ENCODE measurements around the gene DHODH. TPM values are rescaled to one million over a fixed set of nuclear protein-coding genes. Genes with fewer than 3 reads are reported as not detected.

Gene DHODH
- total and polyA plus RNA-seq, 2 experiments from 2014 or later, result 10.7 to 15.1 TPM

GRCh38 chr16:72013389-72013788 lies 4.8 kb downstream of the DHODH start:
- Histone ChIP-seq H3K27ac (ENCODE audit: low read depth) (no peak overlapping the region), H3K4me2 (no peak overlapping the region), H3K4me1 (ENCODE audit: insufficient read depth) (no peaks in the 10 kb centered on the region), H3K9me2 (ENCODE audit: insufficient read depth) (no peaks in the 10 kb centered on the region), H3K79me2 (replicated peaks; ENCODE audit: insufficient read depth) (peaks cover 13% of the 10 kb centered on the region), H3K36me3 (ENCODE audit: insufficient read depth) (peaks cover 4% of the 10 kb centered on the region; the same call in 1 of the 2 replicates), H4K20me1 (replicated peaks; ENCODE audit: insufficient read depth) (peaks cover 3% of the 10 kb centered on the region; the same call in 1 of the 2 replicates), H2AFZ (no peak overlapping the region), H3K27me3 (ENCODE audit: insufficient read depth) (no peaks in the 10 kb centered on the region), H3F3A (replicated peaks; ENCODE audit: low read depth) (no peaks in the 10 kb centered on the region), H3K4me3 (no peak overlapping the region)
- peaks cover 3% of the 10 kb centered on the region for H3K27me3 Mint-ChIP-seq (ENCODE audit: insufficient read depth, low read depth, poor library complexity)
- DNase-seq (ENCODE audit: low spot score) (no peak), ATAC-seq (no peak)
- peaks cover 4% of the 10 kb centered on the region; the same call in 1 of the 3 replicates for H3K4me1 Mint-ChIP-seq
- H3K9me3 Mint-ChIP-seq, result peaks cover 6% of the 10 kb centered on the region; the same call in 2 of the 3 replicates
- peaks cover 45% of the 10 kb centered on the region for H3K36me3 Mint-ChIP-seq (ENCODE audit: low read depth)
- H3K27ac Mint-ChIP-seq, result no peak overlapping the region; the same call in 1 of the 2 replicates
- no peak for TF ChIP-seq ZNF462 (CRISPR knock-in tag; IDR thresholded peaks at IDR 0.05)
- TF ChIP-seq REST (IDR thresholded peaks at IDR 0.05; ENCODE audit: unreplicated experiment), result no peak
- TF ChIP-seq CTCF (conservative IDR thresholded peaks at IDR 0.05; ENCODE audit: low read depth in 2 of 2), result no peak
- no peak for TF ChIP-seq CREB1 (CRISPR knock-in tag; IDR thresholded peaks at IDR 0.05; ENCODE audit: low read depth)
- TF ChIP-seq ZNF114 (CRISPR knock-in tag; IDR thresholded peaks at IDR 0.05), result no peak
- TF ChIP-seq ETS1 (IDR thresholded peaks at IDR 0.05), result no peak
- TF ChIP-seq JUNB (IDR thresholded peaks at IDR 0.05; ENCODE audit: unreplicated experiment), result no peak
- no peak for TF ChIP-seq EZH2 (IDR thresholded peaks at IDR 0.05; ENCODE audit: low read depth, unreplicated experiment)
- TF ChIP-seq ZNF331 (CRISPR knock-in tag; IDR thresholded peaks at IDR 0.05; ENCODE audit: low read depth), result no peak
- no peak for TF ChIP-seq STAT1 (IDR thresholded peaks at IDR 0.05; ENCODE audit: unreplicated experiment)
- TF ChIP-seq NANOG (IDR thresholded peaks at IDR 0.05; ENCODE audit: borderline replicate concordance), result no peak
- no peak for TF ChIP-seq POLR2AphosphoS5 (IDR thresholded peaks at IDR 0.05; ENCODE audit: low read depth)
- no peak for TF ChIP-seq EZH2phosphoT487 (IDR thresholded peaks at IDR 0.05; ENCODE audit: unreplicated experiment)
- H3K4me3 Mint-ChIP-seq, result no peak overlapping the region
